ENCODE results near the gene PON2. TPM values are rescaled to one million over a fixed set of nuclear protein-coding genes. Genes with fewer than 3 reads are reported as not detected.
A peak's percentile ranks its signal among the peaks of the same experiment; 100 is the strongest.

PON2 gene
- polyA plus RNA-seq, 1 donor (not counting 4 experiments of a cell fraction or from before 2014, with no cell fraction given): 98.1 TPM

DNA sequence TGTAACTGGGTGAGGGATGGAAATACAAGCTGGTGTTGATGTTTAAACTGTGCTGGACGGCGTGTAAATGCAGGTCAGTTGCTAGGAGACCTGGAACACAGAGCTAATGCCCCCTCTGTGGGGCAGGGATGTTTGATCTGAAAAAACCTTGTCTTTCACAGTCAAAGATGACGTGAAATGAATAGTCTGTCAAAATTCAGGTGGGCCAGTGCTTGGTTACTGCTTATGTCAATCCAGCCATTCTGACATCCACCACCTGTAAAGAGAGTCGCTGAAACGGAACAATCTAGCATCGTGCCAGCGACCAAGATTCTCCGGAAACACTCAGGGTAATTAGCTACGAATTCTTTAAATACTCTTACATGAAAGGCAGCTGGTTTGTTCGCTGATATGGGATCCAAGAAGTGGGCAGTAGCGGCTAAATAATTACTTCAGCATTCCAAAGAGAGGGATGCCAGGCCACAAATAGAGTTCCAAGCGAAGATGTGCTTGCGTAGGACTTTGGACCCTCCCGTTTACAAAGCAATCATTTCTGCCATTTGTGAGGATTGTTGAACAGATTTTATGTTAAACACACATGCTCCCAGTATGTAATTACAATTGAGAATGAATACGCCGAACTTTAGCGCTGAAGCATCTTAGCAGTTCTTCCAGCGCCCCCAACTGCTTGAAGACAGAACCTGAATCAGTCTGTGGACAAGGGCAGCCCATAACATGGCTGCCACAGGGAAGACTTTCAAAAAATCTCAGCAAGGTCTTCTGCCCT is 43.6 kb upstream of the PON2 start:
- dilution Hi-C loops (cut with MboI; ENCODE audit: extremely low pct_ligation_motif_present, low sequenced_read_pairs): no loop called here
- FAIRE-seq (no peak), DNase-seq (ENCODE audit: low read depth, low spot score) (no peak)
- Histone ChIP-seq H3K4me3 (ENCODE audit: control insufficient read depth in 2 of 3, extremely low read depth in 1 of 3, insufficient read depth in 2 of 3, low read depth in 1 of 3, low read length in 3 of 3) (no peak overlapping the region), H3K79me2 (ENCODE audit: control insufficient read depth, insufficient read depth, low read length) (no peaks in the 10 kb centered on the region), H2AFZ (ENCODE audit: control insufficient read depth, low read length) (no peak overlapping the region), H3K9ac (ENCODE audit: control insufficient read depth, extremely low read depth, insufficient read depth, low read length) (no peak overlapping the region), H3K4me1 (ENCODE audit: control insufficient read depth, extremely low read depth, insufficient read depth, low read length) (no peaks in the 10 kb centered on the region), H3K9me3 (ENCODE audit: control insufficient read depth, low read depth, low read length) (no peaks in the 10 kb centered on the region), H3K27ac (ENCODE audit: control insufficient read depth, insufficient read depth, low read length) (no peak overlapping the region), H3K36me3 (ENCODE audit: control insufficient read depth in 2 of 2, extremely low read depth in 1 of 2, insufficient read depth in 2 of 2, low read length in 2 of 2) (no peaks in the 10 kb centered on the region), H3K9me1 (ENCODE audit: control insufficient read depth, extremely low read depth, insufficient read depth, low read length) (no peaks in the 10 kb centered on the region), H4K20me1 (ENCODE audit: control insufficient read depth, extremely low read depth, insufficient read depth, low read length) (no peaks in the 10 kb centered on the region), H3K27me3 (ENCODE audit: control insufficient read depth, extremely low read depth, insufficient read depth, low read length) (peaks cover 4% of the 10 kb centered on the region), H3K4me2 (ENCODE audit: control insufficient read depth, extremely low read depth, insufficient read depth, low read depth, low read length) (no peak overlapping the region)
- TF ChIP-seq EZH2 (IDR thresholded peaks at IDR 0.05; ENCODE audit: low read length): no peak
- peak in 2 of 3 experiments; percentile 6 to 26 for TF ChIP-seq CTCF (optimal IDR thresholded peaks at IDR 0.05 in 1 of 3, IDR thresholded peaks at IDR 0.05 in 1 of 3, conservative IDR thresholded peaks at IDR 0.05 in 1 of 3; ENCODE audit: extremely low read depth in 1 of 3, insufficient read depth in 2 of 3, low read length in 3 of 3)

DNA sequence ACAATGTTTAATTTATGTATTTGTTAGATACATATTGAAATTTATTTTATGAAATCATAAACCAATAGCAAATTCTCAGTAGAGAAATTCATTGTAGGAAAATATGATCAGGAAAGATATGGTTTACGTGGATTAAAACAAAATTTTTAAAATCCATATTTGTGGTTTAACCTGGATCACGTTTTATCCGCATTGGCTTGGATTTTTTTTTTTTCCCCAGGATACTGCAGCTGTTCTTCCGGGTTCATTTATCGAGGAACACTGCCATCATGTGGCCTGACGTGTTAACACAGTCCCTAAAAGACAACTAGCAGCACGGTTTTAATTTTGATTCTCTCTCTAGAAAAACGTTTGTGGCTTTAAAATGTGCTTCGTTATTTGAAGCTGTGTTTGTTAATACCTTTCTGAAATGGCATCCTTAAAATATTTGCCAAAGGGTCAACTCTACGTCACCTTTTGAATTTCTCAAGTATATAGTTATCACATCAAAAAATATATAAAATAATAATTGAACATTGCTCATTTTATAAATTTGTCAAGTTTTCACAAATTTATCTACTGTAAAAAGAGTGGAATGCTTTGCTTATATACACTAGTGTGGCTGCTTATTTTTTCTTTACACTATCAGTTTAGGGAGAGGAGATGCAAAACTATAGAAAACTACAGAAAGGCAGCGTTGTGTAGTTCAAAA is 42.2 kb upstream of the PON2 start:
- no peaks in the 10 kb centered on the region for H4K20me1 ChIP-seq (ENCODE audit: control insufficient read depth, extremely low read depth, insufficient read depth, low read length)
- DNase-seq (ENCODE audit: low read depth, low spot score) (peak; percentile 21), FAIRE-seq (peak; percentile 52)
- peaks cover 4% of the 10 kb centered on the region for H3K27me3 ChIP-seq (ENCODE audit: control insufficient read depth, extremely low read depth, insufficient read depth, low read length)
- no peak overlapping the region for H3K4me3 ChIP-seq (ENCODE audit: control insufficient read depth in 2 of 3, extremely low read depth in 1 of 3, insufficient read depth in 2 of 3, low read depth in 1 of 3, low read length in 3 of 3)
- H3K9me3 ChIP-seq (ENCODE audit: control insufficient read depth, low read depth, low read length): no peaks in the 10 kb centered on the region
- no peak overlapping the region for H3K27ac ChIP-seq (ENCODE audit: control insufficient read depth, insufficient read depth, low read length)
- no peaks in the 10 kb centered on the region for H3K79me2 ChIP-seq (ENCODE audit: control insufficient read depth, insufficient read depth, low read length)
- no peaks in the 10 kb centered on the region for H3K36me3 ChIP-seq (ENCODE audit: control insufficient read depth in 2 of 2, extremely low read depth in 1 of 2, insufficient read depth in 2 of 2, low read length in 2 of 2)
- no peaks in the 10 kb centered on the region for H3K9me1 ChIP-seq (ENCODE audit: control insufficient read depth, extremely low read depth, insufficient read depth, low read length)
- no peak overlapping the region for H2AFZ ChIP-seq (ENCODE audit: control insufficient read depth, low read length)
- no peak overlapping the region for H3K9ac ChIP-seq (ENCODE audit: control insufficient read depth, extremely low read depth, insufficient read depth, low read length)
- no peaks in the 10 kb centered on the region for H3K4me1 ChIP-seq (ENCODE audit: control insufficient read depth, extremely low read depth, insufficient read depth, low read length)
- no peak overlapping the region for H3K4me2 ChIP-seq (ENCODE audit: control insufficient read depth, extremely low read depth, insufficient read depth, low read depth, low read length)
- dilution Hi-C loops (cut with MboI; ENCODE audit: extremely low pct_ligation_motif_present, low sequenced_read_pairs): no loop called here
- TF ChIP-seq EZH2 (IDR thresholded peaks at IDR 0.05; ENCODE audit: low read length) (no peak), CTCF (optimal IDR thresholded peaks at IDR 0.05 in 1 of 3, IDR thresholded peaks at IDR 0.05 in 1 of 3, conservative IDR thresholded peaks at IDR 0.05 in 1 of 3; ENCODE audit: extremely low read depth in 1 of 3, insufficient read depth in 2 of 3, low read length in 3 of 3) (peak; percentile 54 to 72 (median 57))

Measured in keratinocyte (primary cell).